HEK293 (cell line): ENCODE measurements around the gene EPG5.

Source experiments
- CTCF ChIA-PET: fragments of 350-600 bp; formaldehyde crosslinking; extraction: SDS; loops from one replicate; lab custom pipeline; 2021; ENCODE audit warnings: antibody characterized with exemption; lab: Yijun Ruan, JAX
- POLR2A ChIA-PET: fragments of 300-600 bp; formaldehyde crosslinking; extraction: SDS; loops from one replicate; lab custom pipeline; 2020; ENCODE audit warnings: antibody characterized with exemption, inconsistent platforms; lab: Yijun Ruan, JAX
- H3K27ac ChIP-seq: fragments of 200-500 bp; sonication (Bioruptor generic); 2 replicates; pipeline ENCODE4 v1.5.1; 2014; ENCODE audit warnings: low read depth, low read length, control low read depth, inconsistent platforms; ENCODE audit errors: extremely low read depth
- H3K36me3 ChIP-seq, 2 experiments: fragments of 200-500 bp in 1 of 2; sonication (Bioruptor generic) in 1 of 2; 1 replicate in 1 of 2; 2 replicates in 1 of 2; pipeline ENCODE4 v1.5.1; 2014 to 2017; ENCODE audit warnings: inconsistent platforms in 2 of 2, low read length in 2 of 2; ENCODE audit not compliant: control insufficient read depth in 2 of 2, insufficient read depth in 1 of 2
- H3K4me1 ChIP-seq: fragments of 200-500 bp; sonication (Bioruptor generic); 2 replicates; pipeline ENCODE4 v1.5.1; 2014; ENCODE audit warnings: mild to moderate bottlenecking, low read length, inconsistent platforms; ENCODE audit not compliant: control insufficient read depth, insufficient read depth
- H3K4me3 ChIP-seq: 2 replicates; pipeline ENCODE4 v1.5.1; 2011; ENCODE audit warnings: low read depth, mild to moderate bottlenecking, control low read depth, low read length, moderate library complexity
- H3K9me3 ChIP-seq: fragments of 200-500 bp; sonication (Bioruptor generic); 2 replicates; pipeline ENCODE4 v1.5.1; 2014; ENCODE audit warnings: low read depth, low read length, inconsistent platforms; ENCODE audit not compliant: control insufficient read depth, insufficient read depth
- GLI2 ChIP-seq: fragments of 450-650 bp; formaldehyde crosslinking; IDR thresholded peaks from 2 replicates; pipeline ENCODE4; 2017; ENCODE audit warnings: missing biosample characterization, missing genetic modification characterization, low read depth, borderline replicate concordance
- HIC1 ChIP-seq: fragments of 450-650 bp; formaldehyde crosslinking; IDR thresholded peaks from 2 replicates; pipeline ENCODE4 v1.5.1; 2016; ENCODE audit warnings: missing biosample characterization, missing genetic modification characterization
- HOXD13 ChIP-seq: sonication (generic); formaldehyde crosslinking; IDR thresholded peaks from 2 replicates; pipeline ENCODE4 v1.8.0; 2022; ENCODE audit warnings: missing genetic modification reagents, borderline replicate concordance
- IKZF3 ChIP-seq: fragments of 450-650 bp; IDR thresholded peaks from 2 replicates; pipeline ENCODE4 v1.5.0; 2018; ENCODE audit warnings: missing biosample characterization, mild to moderate bottlenecking, missing genetic modification characterization, moderate library complexity
- PRDM1 ChIP-seq: fragments of 450-650 bp; formaldehyde crosslinking; IDR thresholded peaks from 2 replicates; pipeline ENCODE4; 2016; ENCODE audit warnings: missing biosample characterization, missing genetic modification characterization
- RBAK ChIP-seq: fragments of 450-650 bp; formaldehyde crosslinking; IDR thresholded peaks from 2 replicates; pipeline ENCODE4 v1.5.1; 2016; ENCODE audit warnings: missing biosample characterization, missing genetic modification characterization
- ZBTB17 ChIP-seq: fragments of 450-650 bp; formaldehyde crosslinking; IDR thresholded peaks from 2 replicates; pipeline ENCODE4 v1.5.1; 2016; ENCODE audit warnings: missing biosample characterization, missing genetic modification characterization
- ZBTB20 ChIP-seq: fragments of 450-650 bp; formaldehyde crosslinking; IDR thresholded peaks from 2 replicates; pipeline ENCODE4 v1.5.1; 2016; ENCODE audit warnings: missing biosample characterization, missing genetic modification characterization
- ZFP41 ChIP-seq: fragments of 450-650 bp; formaldehyde crosslinking; IDR thresholded peaks from 2 replicates; pipeline ENCODE4 v1.5.1; 2016; ENCODE audit warnings: missing biosample characterization, missing genetic modification characterization, borderline replicate concordance
- ZNF112 ChIP-seq: fragments of 450-650 bp; formaldehyde crosslinking; IDR thresholded peaks from 2 replicates; pipeline ENCODE4 v1.5.0; 2017; ENCODE audit warnings: missing biosample characterization, missing genetic modification characterization
- ZNF416 ChIP-seq: fragments of 450-650 bp; formaldehyde crosslinking; IDR thresholded peaks from 2 replicates; pipeline ENCODE4 v1.5.1; 2016; ENCODE audit warnings: missing biosample characterization, missing genetic modification characterization
- ZNF501 ChIP-seq: fragments of 450-650 bp; formaldehyde crosslinking; IDR thresholded peaks from 2 replicates; pipeline ENCODE4 v1.5.1; 2016; ENCODE audit warnings: missing biosample characterization, missing genetic modification characterization
- ZNF513 ChIP-seq: fragments of 450-650 bp; IDR thresholded peaks from 2 replicates; pipeline ENCODE4 v1.5.1; 2018; ENCODE audit warnings: missing biosample characterization, missing genetic modification characterization
- ZNF660 ChIP-seq: fragments of 450-650 bp; IDR thresholded peaks from 2 replicates; pipeline ENCODE4 v1.5.1; 2018; ENCODE audit warnings: missing biosample characterization, mild to moderate bottlenecking, missing genetic modification characterization
- ZNF701 ChIP-seq: fragments of 450-650 bp; formaldehyde crosslinking; IDR thresholded peaks from 2 replicates; pipeline ENCODE4 v1.5.1; 2016; ENCODE audit warnings: missing biosample characterization, missing genetic modification characterization
- ZNF843 ChIP-seq: fragments of 450-650 bp; formaldehyde crosslinking; IDR thresholded peaks from 2 replicates; pipeline ENCODE4 v1.5.1; 2016; ENCODE audit warnings: missing biosample characterization, missing genetic modification characterization
- TF ChIP-seq, protein P1 (sequence below): fragments of 450-650 bp; formaldehyde crosslinking; IDR thresholded peaks from 2 replicates; pipeline ENCODE4 v1.5.1; 2016; ENCODE audit warnings: missing biosample characterization, missing genetic modification characterization, borderline replicate concordance

EPG5 gene

DNA sequence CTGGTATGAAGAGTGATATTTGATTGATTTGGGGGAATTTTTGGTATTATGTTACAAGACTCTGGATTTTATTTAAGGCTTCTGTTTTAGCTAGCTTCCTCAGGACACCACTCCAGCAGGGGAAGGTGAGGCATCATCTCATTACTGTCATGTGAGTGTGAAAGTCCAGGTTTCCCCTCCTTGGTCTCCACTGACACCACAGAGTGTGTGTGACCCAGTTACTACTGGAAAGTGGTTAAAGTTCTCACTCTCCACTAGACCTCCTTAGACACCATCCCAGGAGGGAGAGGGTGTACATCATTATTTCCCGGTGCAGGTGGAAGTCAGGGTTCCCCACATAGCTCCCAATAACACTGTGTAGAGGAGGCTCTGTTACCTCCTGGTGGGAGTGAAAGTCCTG, 35.8 kb upstream of the EPG5 start (continued):
- TF ChIP-seq HIC1 (tag by site-specific recombination) = no peak
- TF ChIP-seq ZBTB20 = no peak

DNA sequence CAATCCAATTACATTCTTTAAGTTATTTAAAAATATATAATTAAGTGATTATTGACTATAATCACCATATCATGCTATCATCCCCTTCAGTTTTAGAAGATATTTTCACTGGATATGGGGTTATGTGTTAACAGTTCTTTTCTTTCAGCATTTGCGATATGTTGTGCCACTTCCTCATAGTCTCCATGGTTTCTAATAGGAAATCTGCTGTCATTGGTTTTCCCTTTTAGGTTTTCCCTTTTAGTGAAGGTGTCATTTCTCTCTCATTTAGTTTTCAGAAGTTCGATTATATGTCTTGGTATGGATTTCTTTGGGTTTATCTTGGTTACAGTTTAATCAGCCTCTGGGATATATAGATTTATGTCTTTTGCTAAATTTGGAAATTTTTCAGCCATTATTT, 34.8 kb upstream of the EPG5 start:
- Histone ChIP-seq H3K4me3 (no peak overlapping the region), H3K36me3 (no peaks in the 10 kb centered on the region; a peak in 1 of 3 replicates), H3K4me1 (no peaks in the 10 kb centered on the region), H3K9me3 (no peaks in the 10 kb centered on the region), H3K27ac (no peak overlapping the region)
- ChIA-PET POLR2A (no interaction called here), CTCF (interaction anchor here (0.9 to 1.7 kb wide), 3 partner anchors 8 to 72 kb away, joined by 4 to 8 read pairs (median 6); no protein-coding TSS in a partner anchor)
- no peak for TF ChIP-seq ZNF501 (tag by site-specific recombination)
- TF ChIP-seq PRDM1 (tag by site-specific recombination) = peak; percentile 63; the same call in 1 of the 2 replicates

- ChIA-PET CTCF (no interaction called here), POLR2A (no interaction called here)
- Histone ChIP-seq H3K9me3 (no peaks in the 10 kb centered on the region), H3K4me1 (no peaks in the 10 kb centered on the region), H3K27ac (no peak overlapping the region), H3K36me3 (no peaks in the 10 kb centered on the region; a peak in 1 of 3 replicates), H3K4me3 (no peak overlapping the region)
- TF ChIP-seq GLI2 (tag by site-specific recombination) (no peak), ZNF701 (tag by site-specific recombination) (no peak), IKZF3 (no peak), ZNF660 (tag by site-specific recombination) (no peak), ZNF112 (no peak), HOXD13 (CRISPR knock-in tag) (no peak), ZBTB17 (tag by site-specific recombination) (no peak), ZNF416 (tag by site-specific recombination) (no peak), ZNF843 (tag by site-specific recombination) (no peak), ZNF513 (tag by site-specific recombination) (no peak), ZFP41 (tag by site-specific recombination) (no peak), RBAK (tag by site-specific recombination) (no peak)
- TF ChIP-seq, protein P1, sequence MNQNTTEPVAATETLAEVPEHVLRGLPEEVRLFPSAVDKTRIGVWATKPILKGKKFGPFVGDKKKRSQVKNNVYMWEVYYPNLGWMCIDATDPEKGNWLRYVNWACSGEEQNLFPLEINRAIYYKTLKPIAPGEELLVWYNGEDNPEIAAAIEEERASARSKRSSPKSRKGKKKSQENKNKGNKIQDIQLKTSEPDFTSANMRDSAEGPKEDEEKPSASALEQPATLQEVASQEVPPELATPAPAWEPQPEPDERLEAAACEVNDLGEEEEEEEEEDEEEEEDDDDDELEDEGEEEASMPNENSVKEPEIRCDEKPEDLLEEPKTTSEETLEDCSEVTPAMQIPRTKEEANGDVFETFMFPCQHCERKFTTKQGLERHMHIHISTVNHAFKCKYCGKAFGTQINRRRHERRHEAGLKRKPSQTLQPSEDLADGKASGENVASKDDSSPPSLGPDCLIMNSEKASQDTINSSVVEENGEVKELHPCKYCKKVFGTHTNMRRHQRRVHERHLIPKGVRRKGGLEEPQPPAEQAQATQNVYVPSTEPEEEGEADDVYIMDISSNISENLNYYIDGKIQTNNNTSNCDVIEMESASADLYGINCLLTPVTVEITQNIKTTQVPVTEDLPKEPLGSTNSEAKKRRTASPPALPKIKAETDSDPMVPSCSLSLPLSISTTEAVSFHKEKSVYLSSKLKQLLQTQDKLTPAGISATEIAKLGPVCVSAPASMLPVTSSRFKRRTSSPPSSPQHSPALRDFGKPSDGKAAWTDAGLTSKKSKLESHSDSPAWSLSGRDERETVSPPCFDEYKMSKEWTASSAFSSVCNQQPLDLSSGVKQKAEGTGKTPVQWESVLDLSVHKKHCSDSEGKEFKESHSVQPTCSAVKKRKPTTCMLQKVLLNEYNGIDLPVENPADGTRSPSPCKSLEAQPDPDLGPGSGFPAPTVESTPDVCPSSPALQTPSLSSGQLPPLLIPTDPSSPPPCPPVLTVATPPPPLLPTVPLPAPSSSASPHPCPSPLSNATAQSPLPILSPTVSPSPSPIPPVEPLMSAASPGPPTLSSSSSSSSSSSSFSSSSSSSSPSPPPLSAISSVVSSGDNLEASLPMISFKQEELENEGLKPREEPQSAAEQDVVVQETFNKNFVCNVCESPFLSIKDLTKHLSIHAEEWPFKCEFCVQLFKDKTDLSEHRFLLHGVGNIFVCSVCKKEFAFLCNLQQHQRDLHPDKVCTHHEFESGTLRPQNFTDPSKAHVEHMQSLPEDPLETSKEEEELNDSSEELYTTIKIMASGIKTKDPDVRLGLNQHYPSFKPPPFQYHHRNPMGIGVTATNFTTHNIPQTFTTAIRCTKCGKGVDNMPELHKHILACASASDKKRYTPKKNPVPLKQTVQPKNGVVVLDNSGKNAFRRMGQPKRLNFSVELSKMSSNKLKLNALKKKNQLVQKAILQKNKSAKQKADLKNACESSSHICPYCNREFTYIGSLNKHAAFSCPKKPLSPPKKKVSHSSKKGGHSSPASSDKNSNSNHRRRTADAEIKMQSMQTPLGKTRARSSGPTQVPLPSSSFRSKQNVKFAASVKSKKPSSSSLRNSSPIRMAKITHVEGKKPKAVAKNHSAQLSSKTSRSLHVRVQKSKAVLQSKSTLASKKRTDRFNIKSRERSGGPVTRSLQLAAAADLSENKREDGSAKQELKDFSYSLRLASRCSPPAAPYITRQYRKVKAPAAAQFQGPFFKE (tag by site-specific recombination) = no peak
Observed at GRCh38 chr18:46001074-46001473, 33.9 kb upstream of the EPG5 start.
